Aorta (tissue), 5 donors: ENCODE measurements around the gene MYCT1. TPM values are rescaled to one million over a fixed set of nuclear protein-coding genes. Genes with fewer than 3 reads are reported as not detected.
A peak's percentile ranks its signal among the peaks of the same experiment; 100 is the strongest.
"Not testable (repeated sequence)": the region's sequence is repeated elsewhere in the genome, so short reads cannot be mapped to it uniquely, and the experiment has no call there.

Experiments used
- ATAC-seq: fragments of 200-7000 bp; cut with Tn5 transposase; one replicate; pipeline ENCODE4 v1.9.1; 2022; ENCODE audit warnings: moderate library complexity; ENCODE audit not compliant: low FRiP score
- DNase-seq, 2 donors: peaks; one replicate each; pipeline ENCODE4 v3.0.0-alpha.2; 2020
- H3K27ac ChIP-seq, 2 donors: one replicate each; pipeline ENCODE4 v1.5.1; 2013; ENCODE audit warnings: low read length in 2 of 2, mild to moderate bottlenecking in 2 of 2, moderate library complexity in 2 of 2, control low read depth in 1 of 2, inconsistent platforms in 1 of 2, low read depth in 1 of 2
- H3K27me3 ChIP-seq, 2 donors: one replicate each; pipeline ENCODE4 v1.6.1; 2013; ENCODE audit warnings: control low read depth in 1 of 2, low read length in 1 of 2, mild to moderate bottlenecking in 1 of 2, moderate library complexity in 1 of 2; ENCODE audit not compliant: insufficient read depth in 2 of 2, control insufficient read depth in 1 of 2
- H3K36me3 ChIP-seq, 2 donors: one replicate each; pipeline ENCODE4 v1.6.1; 2013; ENCODE audit warnings: control low read depth in 1 of 2, low read length in 1 of 2, mild to moderate bottlenecking in 1 of 2; ENCODE audit not compliant: insufficient read depth in 2 of 2, control insufficient read depth in 1 of 2
- H3K4me1 ChIP-seq, 2 donors: one replicate each; pipeline ENCODE4 v1.6.1; 2013; ENCODE audit warnings: low read length in 2 of 2, control low read depth in 1 of 2, mild to moderate bottlenecking in 1 of 2, moderate library complexity in 1 of 2; ENCODE audit not compliant: insufficient read depth in 2 of 2, control insufficient read depth in 1 of 2
- H3K4me3 ChIP-seq, 2 donors: one replicate each; pipeline ENCODE4 v1.5.1; 2013; ENCODE audit warnings: low read length in 2 of 2, control low read depth in 1 of 2, mild to moderate bottlenecking in 1 of 2
- H3K9me3 ChIP-seq: one replicate; pipeline ENCODE4 v1.6.1; 2013; ENCODE audit warnings: mild to moderate bottlenecking, low read length; ENCODE audit not compliant: control insufficient read depth
- WGBS, 2 donors: extraction: QIAGEN DNeasy Blood & Tissue Kit; methylation state at CpG; one replicate each; pipeline ENCODE4 v1.1.7; 2013; 5-methylcytosine and 5-hydroxymethylcytosine counted together
- intact Hi-C, 2 donors: fragments of 100-400 bp; cut with DNase I; formaldehyde crosslinking; loops; one replicate each; pipeline versions ENCODE4 v1.14.2 to v1.15.0; 2022
- polyA plus RNA-seq, 2 donors: library from polyadenylated mRNA; stranded (reverse); fragments of 200-250 nt; gene quantifications; one replicate each; pipeline ENCODE4 v1.2.3, GENCODE V29; 2013
- total RNA-seq, 2 donors: library from RNA; stranded (reverse); fragmentation: NEBNext Ultra II Directional; extraction: Animal tissue kit (Norgen Biotek cat#: 25700); gene quantifications; one replicate each; pipeline ENCODE4 v1.2.1, GENCODE V29; 2021
- donor health status: healthy with polysubstance abuse.
- donor health status: Bipolar disorder and iron deficiency.
- donor health status: DM: no; HTN: no; CAD: no.
- donor health status: DM: no; HTN: no; CAD: no.
- donor health status: DM: yes; HTN: yes; CAD: no.

Gene MYCT1
- total and polyA plus RNA-seq, 4 donors, result 0.59 to 20.1 (median 7.0) TPM

DNA sequence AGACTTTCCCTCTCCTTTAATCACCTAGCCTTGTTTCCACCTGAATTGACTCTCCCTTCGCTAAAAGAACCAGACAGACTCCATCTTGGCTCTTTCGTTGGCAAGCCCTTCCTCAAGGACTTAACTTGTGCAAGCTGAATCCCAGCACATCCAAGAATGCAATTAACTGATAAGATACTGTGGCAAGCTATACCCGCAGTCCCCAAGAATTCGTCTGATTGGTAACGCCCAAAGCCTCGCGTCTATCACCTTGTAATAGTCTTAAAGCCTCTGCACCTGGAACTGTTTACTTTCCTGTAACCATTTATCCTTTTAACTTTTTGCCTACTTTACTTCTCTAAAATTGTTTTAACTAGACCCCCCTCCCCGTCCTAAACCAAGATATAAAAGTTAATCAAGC, 15.6 kb upstream of the MYCT1 start:
- Histone ChIP-seq H3K9me3 (no peaks in the 10 kb centered on the region), H3K4me1 (no peaks in the 10 kb centered on the region)
- 76 to 77% methylated on average over 8 of the region's 8 CpGs for WGBS, 2 donors

DNA sequence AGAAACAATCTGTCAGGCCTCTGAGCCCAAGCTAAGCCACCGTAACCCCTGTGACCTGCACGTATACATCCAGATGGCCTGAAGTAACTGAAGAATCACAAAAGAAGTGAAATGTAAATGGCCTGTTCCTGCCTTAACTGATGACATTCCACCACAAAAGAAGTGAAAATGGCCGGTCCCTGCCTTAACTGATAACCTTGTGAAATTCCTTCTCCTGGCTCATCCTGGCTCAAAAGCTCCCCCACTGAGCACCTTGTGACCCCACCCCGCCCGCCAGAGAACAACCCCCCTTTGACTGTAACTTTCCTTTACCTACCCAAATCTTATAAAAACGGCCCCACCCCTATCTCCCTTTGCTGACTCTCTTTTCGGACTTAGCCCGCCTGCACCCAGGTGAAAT, 14.8 kb upstream of the MYCT1 start:
- H3K4me1 ChIP-seq, H3K27ac ChIP-seq, H3K27me3 ChIP-seq, H3K36me3 ChIP-seq, H3K4me3 ChIP-seq, DNase-seq, intact Hi-C loops, H3K9me3 ChIP-seq, ATAC-seq: not testable (repeated sequence)
- WGBS, 2 donors, result 25 to 33% methylated on average over 8 of the region's 8 CpGs

More for the DNA sequence above, 15.6 kb upstream of the MYCT1 start:
- H3K27me3 ChIP-seq, result no peaks in the 10 kb centered on the region
- ATAC-seq (no peak), DNase-seq (no peak)
- no peak overlapping the region for H3K27ac ChIP-seq
- no peak overlapping the region for H3K4me3 ChIP-seq
- intact Hi-C loops, result no loop called here
- no peaks in the 10 kb centered on the region for H3K36me3 ChIP-seq

DNA sequence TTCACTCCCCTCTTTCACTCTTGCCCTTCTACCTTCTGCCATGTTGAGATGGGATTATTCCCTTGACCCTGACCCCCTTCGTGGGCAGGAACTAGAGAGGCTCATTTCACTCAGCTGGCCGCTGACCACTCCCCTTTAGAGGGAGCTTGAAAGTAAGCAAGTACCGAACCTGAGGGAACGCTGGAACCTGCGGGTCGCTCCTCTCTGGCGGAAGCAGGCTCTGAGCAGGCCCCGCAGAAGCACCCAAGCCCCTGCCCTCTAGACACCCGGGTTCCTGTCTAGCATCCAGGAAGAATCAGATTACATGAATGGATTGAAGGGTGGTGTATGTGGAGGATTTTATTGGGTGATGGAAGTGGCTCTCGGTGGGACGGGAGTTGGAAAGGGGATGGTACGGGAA, 11.9 kb upstream of the MYCT1 start:
- no peak overlapping the region for H3K27ac ChIP-seq
- intact Hi-C loops, result no loop called here
- DNase-seq (no peak), ATAC-seq (no peak)
- WGBS, 2 donors, result 91 to 92% methylated on average over 12 of the region's 12 CpGs
- no peaks in the 10 kb centered on the region for H3K4me1 ChIP-seq
- H3K4me3 ChIP-seq, result no peak overlapping the region
- peaks cover 2% of the 10 kb centered on the region for H3K9me3 ChIP-seq
- no peaks in the 10 kb centered on the region for H3K36me3 ChIP-seq
- peaks cover 0 to 2% of the 10 kb centered on the region in 2 donors for H3K27me3 ChIP-seq

DNA sequence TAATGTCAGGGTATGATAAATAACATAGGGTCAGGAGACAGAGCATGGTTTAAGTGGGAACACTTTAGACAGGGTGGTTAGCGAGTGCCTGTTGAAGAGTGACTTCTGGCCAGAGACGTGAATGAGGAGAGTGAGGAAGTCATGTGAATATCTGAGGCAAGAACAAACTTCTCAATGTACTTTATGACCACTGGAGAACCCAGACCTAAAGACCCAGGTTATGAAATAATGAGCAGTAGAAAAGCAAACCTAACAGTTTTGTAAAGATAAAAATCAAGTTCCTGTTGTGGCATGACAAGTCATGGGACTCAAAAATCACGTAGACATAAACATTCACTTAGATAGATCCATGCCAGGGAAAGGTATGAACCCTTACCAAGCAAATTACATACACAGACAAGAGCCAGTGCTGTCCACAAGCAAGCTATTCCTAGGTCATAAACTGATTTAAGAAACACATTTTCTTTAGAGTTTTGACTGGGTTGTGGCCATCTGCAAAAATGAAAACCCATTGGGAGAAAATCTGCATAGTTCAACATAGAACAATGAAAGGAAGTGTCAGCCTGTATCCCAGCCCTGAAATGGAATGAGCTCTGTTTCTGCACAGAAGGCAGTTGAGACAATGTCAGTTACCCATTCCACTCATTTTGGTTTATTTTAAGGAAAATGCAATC, 2.2 kb upstream of the MYCT1 start:
- ATAC-seq (no peak), DNase-seq (no peak)
- Histone ChIP-seq H3K9me3 (no peaks in the 10 kb centered on the region), H3K27me3 (no peaks in the 10 kb centered on the region), H3K36me3 (no peaks in the 10 kb centered on the region), H3K4me1 (no peaks in the 10 kb centered on the region), H3K4me3 (no peak overlapping the region), H3K27ac (no peak overlapping the region)
- intact Hi-C loops, result no loop called here
- WGBS, 2 donors, result 58 to 63% methylated on average over 3 of the region's 3 CpGs

DNA sequence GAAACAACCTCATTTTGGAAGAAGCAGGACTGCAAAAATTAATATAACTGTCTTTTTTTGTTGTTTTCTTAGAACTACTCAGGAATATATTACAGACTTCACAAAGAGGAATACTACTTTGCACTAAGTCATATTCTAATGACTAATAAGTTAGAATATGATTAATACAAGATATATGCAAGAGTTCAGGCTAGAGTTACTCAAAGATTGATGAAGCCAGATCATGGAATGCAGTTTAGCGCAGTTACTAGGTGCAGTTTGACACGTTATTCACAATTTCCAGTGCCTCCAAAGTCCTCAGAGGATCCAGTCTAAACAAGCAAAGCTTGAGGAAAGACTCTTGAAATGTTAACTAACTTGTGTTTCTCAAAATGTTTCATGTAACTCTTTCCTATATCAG, 1.2 kb upstream of the MYCT1 start:
- no peaks in the 10 kb centered on the region for H3K4me1 ChIP-seq
- H3K27ac ChIP-seq, result no peak overlapping the region
- WGBS, 2 donors, result 8 to 14% methylated on average over 2 of the region's 2 CpGs
- no peak for ATAC-seq
- H3K9me3 ChIP-seq, result no peaks in the 10 kb centered on the region
- H3K36me3 ChIP-seq, result no peaks in the 10 kb centered on the region
- H3K4me3 ChIP-seq, result no peak overlapping the region
- DNase-seq, result no peak
- H3K27me3 ChIP-seq, result peaks cover 0 to 2% of the 10 kb centered on the region in 2 donors
- intact Hi-C loops, result no loop called here

DNA sequence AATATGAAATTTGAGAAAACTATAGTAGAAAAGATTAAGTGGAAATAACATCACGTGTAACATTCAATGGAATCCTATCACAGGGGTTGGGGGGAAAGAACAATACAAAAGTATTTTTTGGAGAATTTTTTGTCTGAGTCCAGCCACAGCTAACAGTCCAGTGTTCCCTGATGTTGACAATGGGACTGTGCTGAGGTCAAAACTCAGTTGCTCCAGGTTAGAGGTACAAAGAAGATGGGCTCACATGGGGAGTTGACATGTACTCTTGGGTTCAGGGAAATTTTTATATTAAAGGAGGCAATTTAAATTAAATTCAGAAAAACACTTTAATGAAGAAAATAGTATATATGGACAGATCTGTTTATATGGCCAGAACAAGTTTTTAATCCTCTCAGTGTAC, 995 bp downstream of the MYCT1 start:
- no peaks in the 10 kb centered on the region for H3K4me1 ChIP-seq
- 63 to 66% methylated on average over 1 of the region's 1 CpG for WGBS, 2 donors
- H3K27ac ChIP-seq, result no peak overlapping the region
- H3K4me3 ChIP-seq, result no peak overlapping the region
- no peaks in the 10 kb centered on the region for H3K9me3 ChIP-seq
- ATAC-seq (no peak), DNase-seq (no peak)
- H3K36me3 ChIP-seq, result no peaks in the 10 kb centered on the region
- H3K27me3 ChIP-seq, result peaks cover 0 to 2% of the 10 kb centered on the region in 2 donors
- intact Hi-C loops, result no loop called here

DNA sequence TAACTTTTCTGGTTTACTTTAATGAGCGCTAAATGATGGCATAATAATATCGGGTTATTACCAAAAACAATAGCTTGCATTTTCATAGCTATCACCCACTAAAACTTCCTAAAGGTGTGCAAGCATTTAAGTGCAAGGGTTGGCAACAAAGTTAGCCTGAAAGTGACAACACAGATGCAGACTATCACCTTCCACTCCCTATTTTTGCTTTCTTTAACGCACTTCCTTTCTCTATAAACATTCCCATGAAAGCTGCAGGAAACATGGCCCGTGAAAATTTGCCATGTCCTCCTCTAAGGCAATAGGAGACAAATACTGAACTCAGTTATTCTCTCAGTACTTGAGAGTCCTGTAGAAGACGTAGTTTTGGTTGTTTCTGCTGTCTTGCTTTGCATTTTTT, 2.7 kb downstream of the MYCT1 start:
- DNase-seq, result no peak
- H3K27me3 ChIP-seq, result peaks cover 0 to 2% of the 10 kb centered on the region in 2 donors
- H3K27ac ChIP-seq, result no peak overlapping the region
- no peaks in the 10 kb centered on the region for H3K9me3 ChIP-seq
- H3K4me1 ChIP-seq, result no peaks in the 10 kb centered on the region
- 55 to 57% methylated on average over 5 of the region's 5 CpGs for WGBS, 2 donors
- intact Hi-C loops, result no loop called here
- no peak for ATAC-seq
- no peak overlapping the region for H3K4me3 ChIP-seq
- no peaks in the 10 kb centered on the region for H3K36me3 ChIP-seq

DNA sequence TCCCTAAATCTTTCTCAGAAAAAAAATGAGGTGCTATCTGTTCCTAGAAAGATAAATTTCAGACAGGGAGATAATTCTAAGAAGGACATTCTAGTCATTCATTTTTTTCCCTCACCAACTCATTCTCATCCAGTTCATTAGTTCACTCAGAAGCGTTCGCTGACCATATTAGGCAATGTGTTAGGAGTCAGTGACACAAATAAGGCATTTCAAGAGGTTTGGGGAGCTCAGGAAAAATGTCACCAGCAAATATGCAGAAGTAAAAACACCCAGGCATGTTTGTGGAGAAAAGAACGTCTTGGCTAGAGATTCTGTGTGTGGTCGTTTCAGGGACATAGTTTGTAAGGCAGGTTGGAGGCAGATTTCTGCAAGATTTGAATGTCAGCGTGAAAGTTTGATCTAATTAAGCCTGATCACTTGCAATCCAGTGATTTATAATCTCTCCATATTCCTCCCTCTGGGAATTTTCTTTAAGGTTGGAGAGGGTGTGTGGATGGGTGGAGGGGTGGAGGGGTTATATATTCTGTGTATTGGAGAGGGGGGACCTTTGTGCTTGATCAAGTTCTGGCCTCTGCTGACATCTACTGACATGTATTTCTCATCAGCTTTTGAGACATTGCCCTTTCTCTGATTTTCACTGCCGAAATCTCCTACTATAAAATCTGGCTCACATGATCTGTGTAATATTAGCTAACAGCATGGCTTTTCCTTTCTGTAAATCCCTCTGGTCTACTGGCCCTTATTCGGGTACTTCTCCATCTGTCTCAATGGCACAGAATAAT, 3.6 kb downstream of the MYCT1 start:
- 35 to 38% methylated on average over 7 of the region's 7 CpGs for WGBS, 2 donors
- ATAC-seq (no peak), DNase-seq (no peak)
- no peaks in the 10 kb centered on the region for H3K9me3 ChIP-seq
- H3K27ac ChIP-seq, result no peak overlapping the region
- no peaks in the 10 kb centered on the region for H3K4me1 ChIP-seq
- peaks cover 0 to 2% of the 10 kb centered on the region in 2 donors for H3K27me3 ChIP-seq
- intact Hi-C loops, result no loop called here
- H3K4me3 ChIP-seq, result no peak overlapping the region
- no peaks in the 10 kb centered on the region for H3K36me3 ChIP-seq

DNA sequence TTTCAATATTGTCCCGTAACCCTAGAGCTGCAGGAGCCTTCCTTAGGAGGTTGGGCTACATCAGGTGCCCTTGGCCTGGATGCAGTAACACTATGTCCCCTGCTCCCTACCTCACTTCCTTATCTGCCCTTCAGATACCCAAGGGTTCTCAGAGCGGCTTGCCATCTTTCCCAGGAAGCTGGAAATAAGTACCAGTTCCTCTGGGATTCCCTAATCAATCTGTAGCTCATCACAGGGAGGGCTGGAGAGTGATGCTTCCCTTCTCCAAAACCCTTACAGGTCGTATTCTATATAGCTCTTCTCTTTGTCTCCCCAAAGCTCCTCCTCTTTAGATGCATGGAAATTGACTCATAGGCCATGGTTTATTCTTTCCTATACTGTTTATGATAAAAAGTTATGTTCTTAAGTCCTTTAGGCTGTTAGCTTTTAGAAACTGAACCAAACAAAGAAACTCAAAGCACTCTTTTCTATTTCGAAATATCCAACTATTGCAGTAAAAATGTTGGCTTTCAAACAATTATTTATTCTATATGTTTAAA, 4.2 kb downstream of the MYCT1 start:
- Histone ChIP-seq H3K4me1 (no peaks in the 10 kb centered on the region), H3K36me3 (no peaks in the 10 kb centered on the region), H3K27me3 (peaks cover 0 to 2% of the 10 kb centered on the region in 2 donors), H3K9me3 (no peaks in the 10 kb centered on the region), H3K4me3 (no peak overlapping the region), H3K27ac (no peak overlapping the region)
- intact Hi-C loops, result no loop called here
- ATAC-seq, result peak; percentile 36
- no peak for DNase-seq
- WGBS, 2 donors, result 74 to 84% methylated on average over 4 of the region's 4 CpGs
